GM12865 (cell line): Measurements from ENCODE around the gene ROR2.

Source experiments
- DNase-seq: peaks from one replicate; pipeline ENCODE4 v3.0.0; 2010; ENCODE audit warnings: low read depth
- H3K4me3 ChIP-seq: 2 replicates; pipeline ENCODE4 v1.5.1; 2011; ENCODE audit warnings: mild to moderate bottlenecking, low read depth, low read length, control low read depth
- TF ChIP-seq, protein P1 (sequence below): IDR thresholded peaks from 2 replicates; pipeline ENCODE4 v1.5.1; 2011; ENCODE audit warnings: low read length, control low read depth, low read depth, inconsistent platforms; ENCODE audit not compliant: insufficient read depth; ENCODE audit errors: missing control alignments

ROR2 gene

GRCh38 chr9:91753711-91754110 lies 196.3 kb downstream of the ROR2 start:
- no peak overlapping the region for H3K4me3 ChIP-seq
- DNase-seq: no peak
- TF ChIP-seq, protein P1, sequence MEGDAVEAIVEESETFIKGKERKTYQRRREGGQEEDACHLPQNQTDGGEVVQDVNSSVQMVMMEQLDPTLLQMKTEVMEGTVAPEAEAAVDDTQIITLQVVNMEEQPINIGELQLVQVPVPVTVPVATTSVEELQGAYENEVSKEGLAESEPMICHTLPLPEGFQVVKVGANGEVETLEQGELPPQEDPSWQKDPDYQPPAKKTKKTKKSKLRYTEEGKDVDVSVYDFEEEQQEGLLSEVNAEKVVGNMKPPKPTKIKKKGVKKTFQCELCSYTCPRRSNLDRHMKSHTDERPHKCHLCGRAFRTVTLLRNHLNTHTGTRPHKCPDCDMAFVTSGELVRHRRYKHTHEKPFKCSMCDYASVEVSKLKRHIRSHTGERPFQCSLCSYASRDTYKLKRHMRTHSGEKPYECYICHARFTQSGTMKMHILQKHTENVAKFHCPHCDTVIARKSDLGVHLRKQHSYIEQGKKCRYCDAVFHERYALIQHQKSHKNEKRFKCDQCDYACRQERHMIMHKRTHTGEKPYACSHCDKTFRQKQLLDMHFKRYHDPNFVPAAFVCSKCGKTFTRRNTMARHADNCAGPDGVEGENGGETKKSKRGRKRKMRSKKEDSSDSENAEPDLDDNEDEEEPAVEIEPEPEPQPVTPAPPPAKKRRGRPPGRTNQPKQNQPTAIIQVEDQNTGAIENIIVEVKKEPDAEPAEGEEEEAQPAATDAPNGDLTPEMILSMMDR: no peak

GRCh38 chr9:91751922-91752321 lies 198.1 kb downstream of the ROR2 start:
- no peak for DNase-seq
- TF ChIP-seq, protein P1: no peak
- no peak overlapping the region for H3K4me3 ChIP-seq

GRCh38 chr9:91750343-91750742 lies 199.7 kb downstream of the ROR2 start:
- H3K4me3 ChIP-seq: no peak overlapping the region
- TF ChIP-seq, protein P1: no peak
- no peak for DNase-seq

DNA sequence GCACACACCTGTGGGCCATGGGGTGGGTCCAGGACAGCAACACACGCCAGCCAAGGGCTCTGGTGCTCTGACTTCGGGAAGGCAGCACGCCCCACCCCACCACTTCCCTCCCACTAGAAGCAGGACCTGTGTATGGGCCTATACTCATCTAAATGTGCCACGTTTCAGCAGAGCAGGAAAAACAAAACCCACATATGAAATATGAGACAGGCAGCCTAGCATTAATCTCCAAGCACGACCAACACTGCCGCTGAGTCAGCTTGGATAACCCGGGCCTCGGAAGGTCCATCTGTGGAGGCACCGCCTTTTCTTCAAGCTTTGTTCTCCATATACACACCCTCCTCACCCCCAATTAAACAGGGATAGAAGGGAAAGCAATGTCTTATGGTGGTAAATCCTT lies 203.1 kb downstream of the ROR2 start:
- TF ChIP-seq, protein P1: no peak
- H3K4me3 ChIP-seq: no peak overlapping the region
- no peak for DNase-seq

DNA sequence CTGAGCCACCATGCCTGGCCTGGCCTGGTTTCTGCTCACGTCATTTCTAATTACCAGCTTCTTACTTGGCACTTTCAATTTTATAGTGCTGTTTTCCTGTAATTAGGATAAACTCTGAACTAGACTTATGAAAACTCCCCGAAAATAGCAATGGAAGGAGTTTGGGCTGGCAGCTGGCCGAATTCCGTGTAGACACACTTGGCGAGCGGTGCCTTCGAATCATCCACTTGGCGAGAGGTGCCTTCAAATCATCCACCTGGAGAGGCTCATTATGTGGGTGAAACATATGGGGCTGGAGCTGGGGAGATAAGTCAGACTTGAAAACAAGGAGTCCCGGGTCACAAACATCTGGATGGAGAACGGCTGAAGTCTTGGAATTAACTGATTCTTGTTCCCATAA lies 203.7 kb downstream of the ROR2 start:
- no peak for DNase-seq
- no peak overlapping the region for H3K4me3 ChIP-seq
- TF ChIP-seq, protein P1: no peak

GRCh38 chr9:91744114-91744513 lies 205.9 kb downstream of the ROR2 start:
- no peak overlapping the region for H3K4me3 ChIP-seq
- TF ChIP-seq, protein P1: no peak
- DNase-seq: no peak

GRCh38 chr9:91741522-91741921 lies 208.5 kb downstream of the ROR2 start:
- no peak for DNase-seq
- TF ChIP-seq, protein P1: no peak
- no peak overlapping the region for H3K4me3 ChIP-seq
